ENCODE results near the gene NAA60.
A peak's percentile ranks its signal among the peaks of the same experiment; 100 is the strongest.

GRCh38 chr16:3400779-3401688 lies 42.4 kb upstream of the NAA60 start, which contains the start of the genes ZNF174 and ZSCAN32:
- TF ChIP-seq CTCF (IDR thresholded peaks at IDR 0.05) (peak in 1 of 6 experiments; percentile 5), POLR2A (IDR thresholded peaks at IDR 0.05) (peak; percentile 28 to 80)

Data from adrenal gland (tissue), 5 donors.